GM21367 (cell line): ENCODE data around the gene JADE3.

ENCODE experiments used
- ATAC-seq: cut with Tn5 transposase; IDR thresholded peaks from one replicate; pipeline ENCODE4 v1.9.1; 2021; ENCODE audit not compliant: unreplicated experiment

Gene JADE3

GRCh38 chrX:46992070-46992469, 79.8 kb downstream of the JADE3 start:
- ATAC-seq, result no peak

GRCh38 chrX:46994096-46994495, 81.9 kb downstream of the JADE3 start:
- no peak for ATAC-seq

- no peak for ATAC-seq
Observed at GRCh38 chrX:47012131-47012530, 99.9 kb downstream of the JADE3 start.

- no peak for ATAC-seq
Observed at GRCh38 chrX:47026198-47026597, 114.0 kb downstream of the JADE3 start.

GRCh38 chrX:47030339-47030738, 118.1 kb downstream of the JADE3 start:
- no peak for ATAC-seq

GRCh38 chrX:47047989-47048388, 135.8 kb downstream of the JADE3 start:
- ATAC-seq, result no peak

GRCh38 chrX:47059142-47059874, 147.1 kb downstream of the JADE3 start:
- no peak for ATAC-seq

- ATAC-seq, result no peak
Observed at GRCh38 chrX:47060708-47061107, 148.5 kb downstream of the JADE3 start.

- ATAC-seq, result no peak
Observed at GRCh38 chrX:47061238-47061919, 149.2 kb downstream of the JADE3 start.

- ATAC-seq, result no peak
Observed at GRCh38 chrX:47063179-47063578, 151.0 kb downstream of the JADE3 start.

- ATAC-seq, result no peak
Observed at GRCh38 chrX:47068214-47068613, 156.0 kb downstream of the JADE3 start.

- ATAC-seq, result no peak
Observed at GRCh38 chrX:47068720-47069119, 156.5 kb downstream of the JADE3 start.

- no peak for ATAC-seq
Observed at GRCh38 chrX:47078129-47079043, 166.2 kb downstream of the JADE3 start, which contains the start of gene RGN. TSS of gene RGN (plus strand) at chrX:47078443. CDS start at chrX:47081145, 2,702 bp downstream.

GRCh38 chrX:47080215-47080914, 168.1 kb downstream of the JADE3 start:
- no peak for ATAC-seq

GRCh38 chrX:47080915-47081236, 168.7 kb downstream of the JADE3 start:
- ATAC-seq, result no peak

GRCh38 chrX:47091149-47091775, 179.0 kb downstream of the JADE3 start:
- no peak for ATAC-seq

GRCh38 chrX:47093248-47093647, 181.0 kb downstream of the JADE3 start:
- no peak for ATAC-seq

- ATAC-seq, result no peak
Observed at GRCh38 chrX:47093860-47094259, 181.6 kb downstream of the JADE3 start.

GRCh38 chrX:47097018-47097417, 184.8 kb downstream of the JADE3 start:
- ATAC-seq, result no peak

GRCh38 chrX:47098338-47099094, 186.3 kb downstream of the JADE3 start:
- no peak for ATAC-seq
